Amniotic stem cell (primary cell): ENCODE results near the gene COPS8.

ENCODE experiments used
- DNase-seq: peaks from one replicate; lab custom pipeline; 2025; lab: John Stamatoyannopoulos, UW

Gene COPS8

GRCh38 chr2:237131749-237132533 lies 46.3 kb downstream of the COPS8 start:
- no peak for DNase-seq

- no peak for DNase-seq
These were observed 47.1 kb downstream of the COPS8 start for GRCh38 chr2:237132799-237133198.

- no peak for DNase-seq
These were observed 48.9 kb downstream of the COPS8 start for GRCh38 chr2:237134321-237135230.

GRCh38 chr2:237136824-237137223 lies 51.1 kb downstream of the COPS8 start:
- DNase-seq: no peak

GRCh38 chr2:237137626-237138323 lies 52.1 kb downstream of the COPS8 start:
- no peak for DNase-seq

- no peak for DNase-seq
These were observed 53.5 kb downstream of the COPS8 start for GRCh38 chr2:237139123-237139675.

GRCh38 chr2:237140689-237141285 lies 55.1 kb downstream of the COPS8 start:
- no peak for DNase-seq

GRCh38 chr2:237141571-237142051 lies 55.9 kb downstream of the COPS8 start:
- no peak for DNase-seq

- DNase-seq: no peak
These were observed 57.4 kb downstream of the COPS8 start for GRCh38 chr2:237143118-237143517.

GRCh38 chr2:237143676-237144440 lies 58.2 kb downstream of the COPS8 start:
- DNase-seq: no peak

- no peak for DNase-seq
These were observed 58.8 kb downstream of the COPS8 start for GRCh38 chr2:237144516-237144915.

GRCh38 chr2:237147317-237147716 lies 61.6 kb downstream of the COPS8 start:
- DNase-seq: no peak

- no peak for DNase-seq
These were observed 62.9 kb downstream of the COPS8 start for GRCh38 chr2:237148624-237149023.

- no peak for DNase-seq
These were observed 63.7 kb downstream of the COPS8 start for GRCh38 chr2:237149425-237149824.
